ENCODE measurements around the gene CHTF18.

The CHTF18 gene

GRCh38 chr16:796296-797119 is 8.1 kb downstream of the CHTF18 start:
- H3K14ac ChIP-seq (ENCODE audit: low read length in 2 of 2): no peak overlapping the region
- H3K27ac ChIP-seq (ENCODE audit: low read length, poor library complexity, severe bottlenecking): no peak overlapping the region
- no peaks in the 10 kb centered on the region for H3K9me3 ChIP-seq (ENCODE audit: control insufficient read depth, low read length)
- no peak overlapping the region for H2AK5ac ChIP-seq (ENCODE audit: low read length, severe bottlenecking)
- no peak overlapping the region for H2BK12ac ChIP-seq (ENCODE audit: low read length in 2 of 2)
- no peak overlapping the region for H3K4me2 ChIP-seq (ENCODE audit: low read length, poor library complexity, severe bottlenecking)
- 94% methylated on average over 38 of the region's 38 CpGs for WGBS
- no peak overlapping the region for H3K23ac ChIP-seq (ENCODE audit: low read length in 2 of 2)
- no peak for DNase-seq
- no peak overlapping the region for H3K18ac ChIP-seq (ENCODE audit: low read depth in 1 of 2, low read length in 2 of 2)
- peaks cover 3% of the 10 kb centered on the region for H3K79me1 ChIP-seq (replicated peaks; ENCODE audit: low read length, poor library complexity, severe bottlenecking)
- H2AFZ ChIP-seq (ENCODE audit: low read depth, low read length): no peak overlapping the region
- peaks cover 12% of the 10 kb centered on the region for H3K4me1 ChIP-seq (ENCODE audit: control insufficient read depth, insufficient read depth, low read depth, low read length)
- H4K91ac ChIP-seq (ENCODE audit: low read length): no peak overlapping the region
- H3K4me3 ChIP-seq (ENCODE audit: insufficient read depth in 1 of 2, low read depth in 1 of 2, low read length in 2 of 2): no peak overlapping the region
- H3K4ac ChIP-seq (ENCODE audit: low read depth in 1 of 2, low read length in 2 of 2): no peak overlapping the region
- H4K8ac ChIP-seq (ENCODE audit: low read length): no peak overlapping the region
- H2BK5ac ChIP-seq (ENCODE audit: low read depth, low read length, poor library complexity, severe bottlenecking): no peak overlapping the region
- peaks cover 25% of the 10 kb centered on the region in 2 experiments for H3K27me3 ChIP-seq (ENCODE audit: control insufficient read depth in 1 of 2, insufficient read depth in 1 of 2, low read length in 2 of 2)
- no peak overlapping the region for H2BK15ac ChIP-seq (ENCODE audit: low read depth, poor library complexity, severe bottlenecking)
- no peak overlapping the region for H2BK120ac ChIP-seq (ENCODE audit: low read depth, low read length)
- H3K36me3 ChIP-seq (ENCODE audit: control insufficient read depth in 1 of 2, insufficient read depth in 2 of 2, low read depth in 1 of 2, low read length in 2 of 2): peaks cover 0 to 65% of the 10 kb centered on the region in 2 experiments
- no peak overlapping the region for H3K9ac ChIP-seq (ENCODE audit: low read length)

- Histone ChIP-seq H3K36me3 (ENCODE audit: control insufficient read depth in 1 of 2, insufficient read depth in 2 of 2, low read depth in 1 of 2, low read length in 2 of 2) (peaks cover 0 to 59% of the 10 kb centered on the region in 2 experiments), H3K18ac (ENCODE audit: low read depth in 1 of 2, low read length in 2 of 2) (no peak overlapping the region), H2AK5ac (ENCODE audit: low read length, severe bottlenecking) (no peak overlapping the region), H3K79me1 (replicated peaks; ENCODE audit: low read length, poor library complexity, severe bottlenecking) (no peaks in the 10 kb centered on the region), H3K4me3 (ENCODE audit: insufficient read depth in 1 of 2, low read depth in 1 of 2, low read length in 2 of 2) (no peak overlapping the region), H3K9me3 (ENCODE audit: control insufficient read depth, low read length) (no peaks in the 10 kb centered on the region), H2BK15ac (ENCODE audit: low read depth, poor library complexity, severe bottlenecking) (no peak overlapping the region), H3K4me2 (ENCODE audit: low read length, poor library complexity, severe bottlenecking) (no peak overlapping the region), H3K23ac (ENCODE audit: low read length in 2 of 2) (no peak overlapping the region), H4K91ac (ENCODE audit: low read length) (no peak overlapping the region), H3K4ac (ENCODE audit: low read depth in 1 of 2, low read length in 2 of 2) (no peak overlapping the region), H3K14ac (ENCODE audit: low read length in 2 of 2) (no peak overlapping the region), H3K27ac (ENCODE audit: low read length, poor library complexity, severe bottlenecking) (no peak overlapping the region), H2BK5ac (ENCODE audit: low read depth, low read length, poor library complexity, severe bottlenecking) (no peak overlapping the region), H2BK12ac (ENCODE audit: low read length in 2 of 2) (no peak overlapping the region), H3K27me3 (ENCODE audit: control insufficient read depth in 1 of 2, insufficient read depth in 1 of 2, low read length in 2 of 2) (peaks cover 30 to 31% of the 10 kb centered on the region in 2 experiments), H2BK120ac (ENCODE audit: low read depth, low read length) (no peak overlapping the region), H3K4me1 (ENCODE audit: control insufficient read depth, insufficient read depth, low read depth, low read length) (peaks cover 12% of the 10 kb centered on the region), H3K9ac (ENCODE audit: low read length) (no peak overlapping the region), H4K8ac (ENCODE audit: low read length) (no peak overlapping the region), H2AFZ (ENCODE audit: low read depth, low read length) (no peak overlapping the region)
- 94% methylated on average over 2 of the region's 2 CpGs for whole genome bisulfite sequencing
- no peak for DNase-seq
These were observed 8.7 kb downstream of the CHTF18 start for GRCh38 chr16:797120-797420.

GRCh38 chr16:797686-798085 is 9.3 kb downstream of the CHTF18 start:
- H3K9me3 ChIP-seq (ENCODE audit: control insufficient read depth, low read length): no peaks in the 10 kb centered on the region
- DNase-seq: no peak
- H2BK120ac ChIP-seq (ENCODE audit: low read depth, low read length): no peak overlapping the region
- no peak overlapping the region for H2BK15ac ChIP-seq (ENCODE audit: low read depth, poor library complexity, severe bottlenecking)
- no peak overlapping the region for H3K23ac ChIP-seq (ENCODE audit: low read length in 2 of 2)
- H3K14ac ChIP-seq (ENCODE audit: low read length in 2 of 2): no peak overlapping the region
- H3K4me3 ChIP-seq (ENCODE audit: insufficient read depth in 1 of 2, low read depth in 1 of 2, low read length in 2 of 2): no peak overlapping the region
- no peak overlapping the region for H3K27ac ChIP-seq (ENCODE audit: low read length, poor library complexity, severe bottlenecking)
- peaks cover 36 to 37% of the 10 kb centered on the region in 2 experiments for H3K27me3 ChIP-seq (ENCODE audit: control insufficient read depth in 1 of 2, insufficient read depth in 1 of 2, low read length in 2 of 2)
- no peak overlapping the region for H3K9ac ChIP-seq (ENCODE audit: low read length)
- peaks cover 0 to 53% of the 10 kb centered on the region in 2 experiments for H3K36me3 ChIP-seq (ENCODE audit: control insufficient read depth in 1 of 2, insufficient read depth in 2 of 2, low read depth in 1 of 2, low read length in 2 of 2)
- WGBS: 94% methylated on average over 22 of the region's 22 CpGs
- no peak overlapping the region for H2BK5ac ChIP-seq (ENCODE audit: low read depth, low read length, poor library complexity, severe bottlenecking)
- no peak overlapping the region for H2AFZ ChIP-seq (ENCODE audit: low read depth, low read length)
- no peak overlapping the region for H4K8ac ChIP-seq (ENCODE audit: low read length)
- peaks cover 12% of the 10 kb centered on the region for H3K4me1 ChIP-seq (ENCODE audit: control insufficient read depth, insufficient read depth, low read depth, low read length)
- no peak overlapping the region for H3K4ac ChIP-seq (ENCODE audit: low read depth in 1 of 2, low read length in 2 of 2)
- no peak overlapping the region for H3K18ac ChIP-seq (ENCODE audit: low read depth in 1 of 2, low read length in 2 of 2)
- no peak overlapping the region for H4K91ac ChIP-seq (ENCODE audit: low read length)
- no peak overlapping the region for H2AK5ac ChIP-seq (ENCODE audit: low read length, severe bottlenecking)
- no peak overlapping the region for H2BK12ac ChIP-seq (ENCODE audit: low read length in 2 of 2)
- H3K4me2 ChIP-seq (ENCODE audit: low read length, poor library complexity, severe bottlenecking): no peak overlapping the region
- H3K79me1 ChIP-seq (replicated peaks; ENCODE audit: low read length, poor library complexity, severe bottlenecking): no peaks in the 10 kb centered on the region

- Histone ChIP-seq H3K9ac (ENCODE audit: low read length) (no peak overlapping the region), H3K4me2 (ENCODE audit: low read length, poor library complexity, severe bottlenecking) (no peak overlapping the region), H2AK5ac (ENCODE audit: low read length, severe bottlenecking) (no peak overlapping the region), H3K36me3 (ENCODE audit: control insufficient read depth in 1 of 2, insufficient read depth in 2 of 2, low read depth in 1 of 2, low read length in 2 of 2) (peaks cover 0 to 43% of the 10 kb centered on the region in 2 experiments), H2BK12ac (ENCODE audit: low read length in 2 of 2) (no peak overlapping the region), H3K4ac (ENCODE audit: low read depth in 1 of 2, low read length in 2 of 2) (no peak overlapping the region), H3K18ac (ENCODE audit: low read depth in 1 of 2, low read length in 2 of 2) (no peak overlapping the region), H2BK15ac (ENCODE audit: low read depth, poor library complexity, severe bottlenecking) (no peak overlapping the region), H4K8ac (ENCODE audit: low read length) (no peak overlapping the region), H3K4me1 (ENCODE audit: control insufficient read depth, insufficient read depth, low read depth, low read length) (peaks cover 12% of the 10 kb centered on the region), H3K9me3 (ENCODE audit: control insufficient read depth, low read length) (no peaks in the 10 kb centered on the region), H3K27me3 (ENCODE audit: control insufficient read depth in 1 of 2, insufficient read depth in 1 of 2, low read length in 2 of 2) (peaks cover 45 to 46% of the 10 kb centered on the region in 2 experiments), H3K27ac (ENCODE audit: low read length, poor library complexity, severe bottlenecking) (no peak overlapping the region), H3K23ac (ENCODE audit: low read length in 2 of 2) (no peak overlapping the region), H2BK5ac (ENCODE audit: low read depth, low read length, poor library complexity, severe bottlenecking) (no peak overlapping the region), H3K14ac (ENCODE audit: low read length in 2 of 2) (no peak overlapping the region), H2AFZ (ENCODE audit: low read depth, low read length) (no peak overlapping the region), H2BK120ac (ENCODE audit: low read depth, low read length) (no peak overlapping the region), H3K79me1 (replicated peaks; ENCODE audit: low read length, poor library complexity, severe bottlenecking) (no peaks in the 10 kb centered on the region), H4K91ac (ENCODE audit: low read length) (no peak overlapping the region), H3K4me3 (ENCODE audit: insufficient read depth in 1 of 2, low read depth in 1 of 2, low read length in 2 of 2) (no peak overlapping the region)
- 93% methylated on average over 19 of the region's 19 CpGs for WGBS
- no peak for DNase-seq
These were observed 10.2 kb downstream of the CHTF18 start for GRCh38 chr16:798666-799065.
